Peyer's patch (tissue), 4 donors: ENCODE results near the gene CYFIP1.

Experiments used
- POLR2A ChIP-seq, 2 donors: fragments of 450-650 bp; IDR thresholded peaks; one replicate each; pipeline ENCODE4 v1.5.1; 2017; ENCODE audit warnings: antibody characterized with exemption in 2 of 2, mild to moderate bottlenecking in 2 of 2, moderate library complexity in 2 of 2
- TF ChIP-seq, protein P1 (sequence below), 6 experiments: fragments of 450-650 bp in 4 of 6; fragments of 200-600 bp in 2 of 6; sonication (generic) in 1 of 6; IDR thresholded peaks; one replicate each; pipeline ENCODE4 v1.5.1; 2017 to 2019; ENCODE audit warnings: antibody characterized with exemption in 6 of 6, mild to moderate bottlenecking in 3 of 6, moderate library complexity in 1 of 6

DNA sequence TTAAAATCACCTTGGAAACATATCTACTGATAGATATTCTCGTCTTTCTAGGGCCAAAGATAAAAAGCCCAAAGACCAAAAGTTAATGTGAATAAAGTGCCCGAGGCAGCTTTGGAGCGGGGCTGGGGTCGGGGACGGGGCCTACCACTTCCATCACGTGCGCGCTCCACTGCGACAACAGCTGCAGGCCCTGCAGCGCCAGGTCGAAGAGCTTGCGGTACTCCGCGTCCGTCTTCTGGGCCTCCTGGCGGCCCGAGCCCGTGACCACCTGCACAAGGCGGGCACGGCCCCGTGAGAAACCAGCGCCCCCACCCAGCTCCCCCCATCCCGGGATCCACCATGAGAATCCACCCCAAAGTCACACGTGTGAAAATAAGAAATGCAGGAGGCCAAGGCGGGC lies 52.4 kb downstream of the CYFIP1 start:
- TF ChIP-seq, protein P1, sequence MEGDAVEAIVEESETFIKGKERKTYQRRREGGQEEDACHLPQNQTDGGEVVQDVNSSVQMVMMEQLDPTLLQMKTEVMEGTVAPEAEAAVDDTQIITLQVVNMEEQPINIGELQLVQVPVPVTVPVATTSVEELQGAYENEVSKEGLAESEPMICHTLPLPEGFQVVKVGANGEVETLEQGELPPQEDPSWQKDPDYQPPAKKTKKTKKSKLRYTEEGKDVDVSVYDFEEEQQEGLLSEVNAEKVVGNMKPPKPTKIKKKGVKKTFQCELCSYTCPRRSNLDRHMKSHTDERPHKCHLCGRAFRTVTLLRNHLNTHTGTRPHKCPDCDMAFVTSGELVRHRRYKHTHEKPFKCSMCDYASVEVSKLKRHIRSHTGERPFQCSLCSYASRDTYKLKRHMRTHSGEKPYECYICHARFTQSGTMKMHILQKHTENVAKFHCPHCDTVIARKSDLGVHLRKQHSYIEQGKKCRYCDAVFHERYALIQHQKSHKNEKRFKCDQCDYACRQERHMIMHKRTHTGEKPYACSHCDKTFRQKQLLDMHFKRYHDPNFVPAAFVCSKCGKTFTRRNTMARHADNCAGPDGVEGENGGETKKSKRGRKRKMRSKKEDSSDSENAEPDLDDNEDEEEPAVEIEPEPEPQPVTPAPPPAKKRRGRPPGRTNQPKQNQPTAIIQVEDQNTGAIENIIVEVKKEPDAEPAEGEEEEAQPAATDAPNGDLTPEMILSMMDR (IDR thresholded peaks at IDR 0.05) = no peak
- no peak for TF ChIP-seq POLR2A (IDR thresholded peaks at IDR 0.05)
